SK-N-MC (cell line): ENCODE results near the gene RHEBL1.

Source experiments
- EZH2 ChIP-seq: fragments of 200-600 bp; sonication (generic); IDR thresholded peaks from one replicate; pipeline ENCODE4 v1.6.1; 2017; ENCODE audit warnings: antibody characterized with exemption
- POLR2AphosphoS5 ChIP-seq: IDR thresholded peaks from 2 replicates; pipeline ENCODE4 v1.6.1; 2012; ENCODE audit warnings: mild to moderate bottlenecking, low read depth, low read length, borderline replicate concordance

DNA sequence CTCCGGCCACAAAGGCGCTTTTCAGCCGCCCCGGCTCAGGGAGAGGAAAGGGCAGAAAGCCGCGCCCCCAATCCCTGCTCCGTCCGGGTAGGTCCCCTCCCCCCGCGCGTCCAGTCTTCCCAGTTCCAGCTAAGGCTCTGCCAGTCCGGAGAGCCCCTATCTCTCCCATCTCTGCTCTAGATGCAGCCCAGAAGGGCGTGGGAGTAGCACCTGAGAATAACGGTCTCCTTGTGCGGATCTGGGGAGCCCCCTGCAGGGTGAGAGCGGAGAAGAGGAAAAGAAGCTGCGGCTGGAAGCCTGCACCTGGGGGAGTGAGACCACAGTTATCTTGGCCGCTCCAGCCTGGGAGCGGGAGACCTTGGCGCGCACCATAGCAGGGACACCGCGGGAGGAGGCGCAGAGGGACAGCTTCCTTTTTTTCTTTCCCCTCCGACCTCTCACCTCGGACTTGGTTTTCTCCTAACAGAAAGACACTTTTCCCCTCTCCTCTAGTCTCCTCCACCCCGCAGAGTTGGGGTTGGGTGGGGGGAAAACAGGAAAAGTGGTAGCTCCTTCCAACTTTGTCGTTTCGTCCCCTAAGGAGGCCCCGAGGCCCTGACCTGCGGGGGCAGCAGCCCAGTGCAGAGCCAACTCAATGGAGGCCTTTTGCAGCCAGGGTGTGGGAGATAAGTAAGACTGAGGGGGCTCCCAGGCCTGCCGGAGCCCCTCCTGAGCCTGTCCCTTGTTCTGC is 22.5 kb upstream of the RHEBL1 start:
- TF ChIP-seq POLR2AphosphoS5 = no peak
- no peak for TF ChIP-seq EZH2
